K562 (cell line): Measurements from ENCODE around the gene CACNB1. TPM values are rescaled to one million over a fixed set of nuclear protein-coding genes. Genes with fewer than 3 reads are reported as not detected.

ENCODE experiments used
- ATAC-seq: fragments of 200-7000 bp; cut with Tn5 transposase; 3 replicates; pipeline ENCODE4 v1.9.1; 2020; ENCODE audit warnings: moderate library complexity
- BruUV-seq: library from RNA; stranded (reverse); fragments of 400-500 nt; replicated peaks from 2 replicates; lab custom pipeline; 2021; lab: Mats Ljungman, UMichigan
- CTCF ChIA-PET: fragments of 300-600 bp; formaldehyde crosslinking; extraction: SDS; loops from one replicate; lab custom pipeline; 2021; ENCODE audit warnings: low intra/inter-chr PET ratio; lab: Yijun Ruan, JAX
- POLR2A ChIA-PET: fragments of 300-600, 350-650 bp; sonication (Branson Sonifier 250); formaldehyde crosslinking; extraction: SDS; loops from one replicate; lab custom pipeline; 2021; ENCODE audit warnings: antibody characterized with exemption, inconsistent platforms; lab: Yijun Ruan, JAX
- DNase-seq, 4 experiments: peaks; one replicate each; pipeline versions ENCODE4 v3.0.0 to v3.0.0-alpha.2; 2011 to 2018; ENCODE audit warnings: low spot score in 3 of 4, mixed read lengths in 3 of 4; ENCODE audit errors: extremely low read depth in 1 of 4
- FAIRE-seq: peaks from 2 replicates; lab custom pipeline; 2011; peaks lifted over from hg19 to GRCh38; lab: Jason Lieb, UNC
- H2AFZ ChIP-seq: 2 replicates; pipeline ENCODE4 v1.6.0; 2011; ENCODE audit warnings: low read depth, low read length, control low read depth, inconsistent platforms
- H3K27ac ChIP-seq: fragments of 200-600 bp; 3 replicates; pipeline ENCODE4 v1.8.0; 2011; ENCODE audit warnings: low read depth, mild to moderate bottlenecking, control low read depth, inconsistent platforms, low read length, moderate library complexity, mixed read lengths; ENCODE audit errors: extremely low read depth
- H3K27me3 ChIP-seq, 2 experiments: fragments of 300-600 bp in 1 of 2; 2 replicates in 1 of 2; 3 replicates in 1 of 2; pipeline versions ENCODE4 v1.6.0 to v1.8.0; 2011; ENCODE audit warnings: inconsistent platforms in 2 of 2, low read length in 2 of 2, mild to moderate bottlenecking in 1 of 2, mixed read lengths in 1 of 2, moderate library complexity in 1 of 2; ENCODE audit not compliant: control insufficient read depth in 2 of 2, insufficient read depth in 2 of 2
- H3K36me3 ChIP-seq: fragments of 300-600 bp; 3 replicates; pipeline ENCODE4 v1.8.0; 2011; ENCODE audit warnings: mild to moderate bottlenecking, low read length, inconsistent platforms; ENCODE audit not compliant: control insufficient read depth, insufficient read depth
- H3K4me1 ChIP-seq, 2 experiments: fragments of 200-600 bp in 1 of 2; replicated peaks in 1 of 2; 2 replicates in 1 of 2; 3 replicates in 1 of 2; pipeline versions ENCODE4 v1.5.1 to v1.8.0; 2011; ENCODE audit warnings: inconsistent platforms in 2 of 2, low read length in 2 of 2, mild to moderate bottlenecking in 1 of 2, mixed read lengths in 1 of 2, moderate library complexity in 1 of 2; ENCODE audit not compliant: control insufficient read depth in 2 of 2, insufficient read depth in 2 of 2
- H3K4me2 ChIP-seq: 2 replicates; pipeline ENCODE4 v1.6.1; 2011; ENCODE audit warnings: low read length, control low read depth, inconsistent platforms, mixed read lengths; ENCODE audit not compliant: insufficient read depth
- H3K4me3 ChIP-seq: fragments of 200-600 bp; sonication (generic), shearing (Covaris generic); 2 replicates; pipeline ENCODE4 v1.5.1; 2016; ENCODE audit warnings: control low read depth, inconsistent platforms
- H3K79me2 ChIP-seq: fragments of 200-600 bp; 3 replicates; pipeline ENCODE4 v1.8.0; 2011; ENCODE audit warnings: low read length, inconsistent platforms; ENCODE audit not compliant: control insufficient read depth, insufficient read depth
- H3K9ac ChIP-seq, 2 experiments: 2 replicates each; pipeline versions ENCODE4 v1.6.0 to v1.6.1; 2011; ENCODE audit warnings: low read depth in 2 of 2, low read length in 2 of 2, control low read depth in 1 of 2, inconsistent platforms in 1 of 2, mild to moderate bottlenecking in 1 of 2, mixed read lengths in 1 of 2; ENCODE audit not compliant: insufficient read depth in 1 of 2
- H3K9me1 ChIP-seq: one replicate; pipeline ENCODE4 v1.6.0; 2011; ENCODE audit warnings: inconsistent platforms, mild to moderate bottlenecking, low read length, moderate library complexity; ENCODE audit not compliant: control insufficient read depth, insufficient read depth
- H3K9me3 ChIP-seq: replicated peaks from 2 replicates; pipeline ENCODE4 v1.5.1; 2011; ENCODE audit warnings: low read depth, low read length, inconsistent platforms; ENCODE audit not compliant: control insufficient read depth, insufficient read depth
- H4K20me1 ChIP-seq: replicated peaks from 2 replicates; pipeline ENCODE4 v1.6.1; 2011; ENCODE audit warnings: low read length, inconsistent platforms, mixed read lengths; ENCODE audit not compliant: control insufficient read depth, insufficient read depth
- ARID1B ChIP-seq: fragments of 450-650 bp; IDR thresholded peaks from 2 replicates; pipeline ENCODE4 v1.6.1; 2016; ENCODE audit warnings: antibody characterized with exemption, mild to moderate bottlenecking, inconsistent platforms
- BACH1 ChIP-seq: fragments of 200-800 bp; sonication (Bioruptor generic); IDR thresholded peaks from 2 replicates; pipeline ENCODE4 v1.6.1; 2016; ENCODE audit warnings: missing genetic modification characterization, missing compliant biosample characterization
- NCOR1 ChIP-seq: fragments of 450-650 bp; IDR thresholded peaks from 2 replicates; pipeline ENCODE4 v1.6.1; 2016; ENCODE audit warnings: mild to moderate bottlenecking, moderate library complexity
- RBM25 ChIP-seq: fragments of 200-400 bp; formaldehyde crosslinking; IDR thresholded peaks from 2 replicates; pipeline ENCODE4 v1.6.1; 2018; ENCODE audit warnings: low read length, low read depth, moderate library complexity; ENCODE audit not compliant: severe bottlenecking
- ZNF146 ChIP-seq: IDR thresholded peaks from one replicate; pipeline ENCODE4 v1.6.1; 2018; ENCODE audit warnings: missing compliant biosample characterization; ENCODE audit not compliant: unreplicated experiment
- ZNF239 ChIP-seq: fragments of 250-450 bp; sonication (Bioruptor Pico); IDR thresholded peaks from 2 replicates; pipeline ENCODE4 v1.4.0; 2020; ENCODE audit warnings: mild to moderate bottlenecking
- ZNF253 ChIP-seq: fragments of 250-450 bp; sonication (Bioruptor Pico); conservative IDR thresholded peaks from 2 replicates; pipeline ENCODE4 v1.6.1; 2021; ENCODE audit warnings: mild to moderate bottlenecking
- ZNF699 ChIP-seq: fragments of 250-450 bp; sonication (Bioruptor Pico); IDR thresholded peaks from 2 replicates; pipeline ENCODE4 v1.8.0; 2021; ENCODE audit warnings: mild to moderate bottlenecking, moderate library complexity; ENCODE audit not compliant: insufficient replicate concordance
- WGBS: fragments of 100-300 bp; shearing (Covaris generic); methylation state at CpG from one replicate; pipeline ENCODE4 v1.1.6; 2016; ENCODE audit warnings: low coverage, mixed read lengths; ENCODE audit not compliant: insufficient coverage; ENCODE audit errors: missing lambda C conversion rate; 5-methylcytosine and 5-hydroxymethylcytosine counted together
- in situ Hi-C: fragments of 300-500 bp; cut with MboI; formaldehyde crosslinking; loops from 4 replicates; pipeline ENCODE4 v1.15.0; 2018; ENCODE audit warnings: inconsistent platforms, mixed read lengths
- intact Hi-C: fragments of 100-400 bp; cut with micrococcal nuclease; formaldehyde crosslinking; loops from 2 replicates; pipeline ENCODE4 v1.14.2; 2022
- polyA plus RNA-seq, 8 experiments: library from polyadenylated mRNA; depleted of rRNA in 4 of 8; stranded (reverse) in 5 of 8; unstranded in 3 of 8; fragments of >200 nt; fragmentation: Nextera tagmentation in 2 of 8; fragmentation: Illumina TruSeq in 1 of 8; extraction: Ambion mirVana in 2 of 8; extraction: Trizol in 1 of 8; gene quantifications; 2 replicates each; pipeline versions ENCODE4 v1.2.1 to v1.2.3, GENCODE V29; 2011 to 2014; ENCODE audit warnings: inconsistent platforms in 1 of 8, missing spikeins in 1 of 8
- total RNA-seq, 7 experiments: library from RNA; depleted of rRNA in 6 of 7; stranded (reverse); fragments of >200 nt in 6 of 7; fragmentation: Illumina TruSeq in 2 of 7; extraction: Trizol in 2 of 7; gene quantifications; 2 replicates each; pipeline versions ENCODE4 v1.2.1 to v1.2.3, GENCODE V29; 2011 to 2021; ENCODE audit warnings: low replicate concordance in 1 of 7
- TF ChIP-seq, protein P1 (sequence below): sonication (generic); formaldehyde crosslinking; IDR thresholded peaks from 2 replicates; pipeline ENCODE4 v1.8.0; 2022; ENCODE audit warnings: missing genetic modification reagents, mild to moderate bottlenecking, borderline replicate concordance

CACNB1 gene
- total and polyA plus RNA-seq, 9 of the 15 experiments (the other 6 are each of a cell fraction or from before 2014, with no cell fraction given) = 0.08 to 7.4 (median 3.0) TPM

DNA sequence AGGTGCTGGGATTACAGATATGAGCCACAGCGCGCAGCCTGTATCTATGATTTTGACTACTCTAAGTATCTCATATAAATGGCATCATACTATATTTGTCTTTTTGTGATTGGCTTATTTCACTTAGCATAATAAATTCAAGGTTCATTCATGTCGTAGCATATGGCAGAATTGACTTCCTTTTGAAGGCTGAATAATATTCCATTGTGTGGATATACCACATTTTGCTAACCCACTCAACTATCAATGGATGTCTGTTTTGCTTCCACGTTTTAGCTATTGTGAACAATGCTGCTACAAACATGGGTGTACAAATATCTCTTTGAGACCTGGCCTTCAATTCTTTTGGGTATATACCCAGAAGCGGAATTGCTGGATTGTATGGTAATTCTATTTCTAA, 56.2 kb downstream of the CACNB1 start:
- CTCF ChIA-PET = no interaction called here
- Histone ChIP-seq H3K9me1 (no peaks in the 10 kb centered on the region), H3K4me3 (no peak overlapping the region), H3K27me3 (peaks cover 6 to 50% of the 10 kb centered on the region in 2 experiments; a peak in 3 of 5 replicates), H3K27ac (no peak overlapping the region), H3K4me1 (peaks cover 0 to 8% of the 10 kb centered on the region in 2 experiments; a peak in 1 of 5 replicates), H3K4me2 (no peak overlapping the region), H4K20me1 (no peaks in the 10 kb centered on the region), H3K79me2 (no peaks in the 10 kb centered on the region), H3K9me3 (no peaks in the 10 kb centered on the region), H3K36me3 (no peaks in the 10 kb centered on the region), H2AFZ (no peak overlapping the region), H3K9ac (no peak overlapping the region)
- BruUV-seq = no TSS peak
- in situ Hi-C loops = no loop called here
- no peak for DNase-seq
- POLR2A ChIA-PET = interaction anchor here (0.6 kb wide), 1 partner anchor 136 kb away, joined by 4 read pairs; no protein-coding TSS in a partner anchor
- 45% methylated on average over 5 of the region's 5 CpGs for WGBS
- ATAC-seq = no peak
- intact Hi-C loops = no loop called here
- peak; percentile 85 for TF ChIP-seq ZNF146 (CRISPR knock-in tag)
- TF ChIP-seq BACH1 (tag) = no peak
- TF ChIP-seq ZNF239 (CRISPR knock-in tag) = no peak
- peak; percentile 43 for TF ChIP-seq RBM25
- no peak for FAIRE-seq

DNA sequence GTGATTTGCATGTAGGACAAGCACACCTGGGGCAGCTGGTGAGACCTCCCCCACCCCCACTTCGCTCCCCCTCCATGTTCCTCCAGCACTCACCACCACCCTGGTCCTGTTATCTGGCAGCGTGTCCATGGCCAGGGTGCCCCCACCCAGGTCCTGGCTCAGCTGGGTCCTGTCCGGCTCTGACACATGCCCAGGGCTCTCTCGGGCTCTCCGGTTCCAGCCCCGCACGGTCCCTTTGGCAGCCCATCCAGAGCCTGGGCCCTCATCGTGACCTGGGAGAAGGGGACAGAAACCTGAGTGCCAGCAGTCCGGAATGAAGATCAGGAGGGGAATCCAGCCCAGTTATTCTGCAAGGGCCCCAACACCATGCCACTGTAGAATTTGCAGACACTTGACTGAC, 57.9 kb downstream of the CACNB1 start:
- H2AFZ ChIP-seq = no peak overlapping the region
- no peak overlapping the region for H3K4me2 ChIP-seq
- H3K36me3 ChIP-seq = no peaks in the 10 kb centered on the region
- H3K9me3 ChIP-seq = no peaks in the 10 kb centered on the region
- in situ Hi-C loops = no loop called here
- ChIA-PET POLR2A (interaction anchor here (0.7 kb wide), 1 partner anchor 149 kb away, joined by 3 read pairs; no protein-coding TSS in a partner anchor), CTCF (no interaction called here)
- DNase-seq (no peak), ATAC-seq (no peak), FAIRE-seq (no peak)
- no peaks in the 10 kb centered on the region for H4K20me1 ChIP-seq
- peaks cover 0 to 8% of the 10 kb centered on the region in 2 experiments; a peak in 1 of 5 replicates for H3K4me1 ChIP-seq
- H3K9ac ChIP-seq = no peak overlapping the region; a peak in 1 of 4 replicates
- H3K79me2 ChIP-seq = no peaks in the 10 kb centered on the region
- 38% methylated on average over 8 of the region's 9 CpGs for WGBS
- no peak overlapping the region for H3K27ac ChIP-seq
- no peaks in the 10 kb centered on the region for H3K9me1 ChIP-seq
- TF ChIP-seq, protein P1, sequence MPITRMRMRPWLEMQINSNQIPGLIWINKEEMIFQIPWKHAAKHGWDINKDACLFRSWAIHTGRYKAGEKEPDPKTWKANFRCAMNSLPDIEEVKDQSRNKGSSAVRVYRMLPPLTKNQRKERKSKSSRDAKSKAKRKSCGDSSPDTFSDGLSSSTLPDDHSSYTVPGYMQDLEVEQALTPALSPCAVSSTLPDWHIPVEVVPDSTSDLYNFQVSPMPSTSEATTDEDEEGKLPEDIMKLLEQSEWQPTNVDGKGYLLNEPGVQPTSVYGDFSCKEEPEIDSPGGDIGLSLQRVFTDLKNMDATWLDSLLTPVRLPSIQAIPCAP (CRISPR knock-in tag) = no peak
- TF ChIP-seq NCOR1 = no peak
- TF ChIP-seq ARID1B = no peak
- no peak for TF ChIP-seq ZNF699 (CRISPR knock-in tag)
- no peak for TF ChIP-seq ZNF253
- peaks cover 10 to 52% of the 10 kb centered on the region in 2 experiments; a peak in 3 of 5 replicates for H3K27me3 ChIP-seq
- intact Hi-C loops = no loop called here
- no TSS peak for BruUV-seq
- H3K4me3 ChIP-seq = no peak overlapping the region
